GM18505 (cell line): ENCODE measurements around the gene EPB41.
"Not testable (repeated sequence)": the region's sequence is repeated elsewhere in the genome, so short reads cannot be mapped to it uniquely, and the experiment has no call there.

Experiments
- ATAC-seq: cut with Tn5 transposase; IDR thresholded peaks from one replicate; pipeline ENCODE4 v1.9.1; 2021; ENCODE audit not compliant: unreplicated experiment
- POLR2A ChIP-seq: IDR thresholded peaks from 4 replicates; pipeline ENCODE4 v1.6.1; 2011; ENCODE audit warnings: borderline replicate concordance; ENCODE audit not compliant: insufficient read depth, insufficient read length; ENCODE audit errors: extremely low read depth

Gene EPB41

GRCh38 chr1:29083317-29084195, 169.2 kb downstream of the EPB41 start:
- no peak for TF ChIP-seq POLR2A
- no peak for ATAC-seq

GRCh38 chr1:29084196-29084521, 169.8 kb downstream of the EPB41 start:
- no peak for ATAC-seq
- TF ChIP-seq POLR2A: no peak

- TF ChIP-seq POLR2A: no peak
- ATAC-seq: no peak
Measured at GRCh38 chr1:29090937-29091618, 176.7 kb downstream of the EPB41 start.

DNA sequence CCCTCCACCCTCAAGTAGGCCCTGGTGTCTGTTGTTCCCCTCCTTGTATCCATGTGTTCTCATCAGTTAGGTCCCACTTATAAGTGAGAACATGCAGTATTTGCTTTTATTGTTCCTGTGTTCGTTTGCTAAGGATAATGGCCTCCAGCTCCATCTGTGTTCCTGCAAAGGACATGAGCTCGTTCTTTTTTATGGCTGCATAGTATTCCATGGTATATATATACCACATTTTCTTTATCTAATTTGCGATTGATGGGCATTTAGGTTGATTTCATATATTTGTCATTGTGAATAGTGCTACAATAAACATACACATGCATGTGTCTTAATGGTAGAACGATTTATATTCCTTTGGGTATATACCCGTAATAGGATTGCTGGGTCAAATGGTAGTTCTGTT, 178.3 kb downstream of the EPB41 start:
- not testable (repeated sequence) for ATAC-seq

DNA sequence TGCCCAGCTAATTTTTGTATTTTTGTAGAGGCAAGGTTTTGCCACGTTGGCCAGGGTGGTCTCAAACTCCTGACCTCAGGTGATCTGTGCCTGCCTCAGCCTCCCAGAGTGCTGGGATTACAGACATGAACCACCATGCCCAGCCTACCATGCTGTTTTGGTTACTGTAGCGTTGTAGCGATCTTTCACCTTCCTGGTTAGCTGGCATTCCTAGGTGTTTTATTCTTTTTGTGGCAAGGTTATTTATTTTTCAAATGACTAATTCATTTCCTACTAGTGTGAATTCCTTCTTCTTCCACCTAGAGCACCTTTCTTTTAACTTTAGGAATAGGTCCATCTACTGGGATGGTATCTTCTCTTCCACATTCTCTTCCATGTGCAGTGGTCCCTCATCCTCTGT, 180.1 kb downstream of the EPB41 start:
- TF ChIP-seq POLR2A: no peak
- ATAC-seq: no peak

GRCh38 chr1:29094954-29095353, 180.6 kb downstream of the EPB41 start:
- TF ChIP-seq POLR2A: no peak
- no peak for ATAC-seq

- no peak for ATAC-seq
- no peak for TF ChIP-seq POLR2A
Measured at GRCh38 chr1:29096231-29096886, 182.0 kb downstream of the EPB41 start.

DNA sequence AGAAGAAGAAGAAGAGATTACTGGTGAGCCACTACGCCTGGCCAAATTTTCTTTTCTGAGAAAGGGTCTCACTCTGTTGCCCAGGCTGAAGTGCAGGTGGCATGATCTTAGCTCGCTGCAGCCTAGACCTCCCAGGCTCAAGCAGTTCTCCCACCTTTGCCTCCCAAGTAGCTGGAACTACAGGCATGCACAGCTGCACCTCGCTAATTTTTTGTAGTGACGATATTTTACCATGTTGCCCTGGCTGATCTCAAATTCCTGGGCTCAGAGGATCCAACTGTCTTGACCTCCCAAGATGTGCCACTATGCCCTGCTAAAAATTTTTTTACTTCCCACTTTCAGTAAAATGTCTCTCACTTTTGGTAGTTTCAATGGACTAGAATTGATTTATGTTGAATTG, 184.9 kb downstream of the EPB41 start:
- no peak for ATAC-seq
- TF ChIP-seq POLR2A: no peak

GRCh38 chr1:29100487-29100886, 186.1 kb downstream of the EPB41 start:
- no peak for ATAC-seq

GRCh38 chr1:29105822-29106221, 191.5 kb downstream of the EPB41 start:
- no peak for TF ChIP-seq POLR2A
- no peak for ATAC-seq

More at GRCh38 chr1:29100487-29100886, 186.1 kb downstream of the EPB41 start:
- TF ChIP-seq POLR2A: no peak

- ATAC-seq: not testable (repeated sequence)
Measured at GRCh38 chr1:29108041-29108440, 193.7 kb downstream of the EPB41 start.

DNA sequence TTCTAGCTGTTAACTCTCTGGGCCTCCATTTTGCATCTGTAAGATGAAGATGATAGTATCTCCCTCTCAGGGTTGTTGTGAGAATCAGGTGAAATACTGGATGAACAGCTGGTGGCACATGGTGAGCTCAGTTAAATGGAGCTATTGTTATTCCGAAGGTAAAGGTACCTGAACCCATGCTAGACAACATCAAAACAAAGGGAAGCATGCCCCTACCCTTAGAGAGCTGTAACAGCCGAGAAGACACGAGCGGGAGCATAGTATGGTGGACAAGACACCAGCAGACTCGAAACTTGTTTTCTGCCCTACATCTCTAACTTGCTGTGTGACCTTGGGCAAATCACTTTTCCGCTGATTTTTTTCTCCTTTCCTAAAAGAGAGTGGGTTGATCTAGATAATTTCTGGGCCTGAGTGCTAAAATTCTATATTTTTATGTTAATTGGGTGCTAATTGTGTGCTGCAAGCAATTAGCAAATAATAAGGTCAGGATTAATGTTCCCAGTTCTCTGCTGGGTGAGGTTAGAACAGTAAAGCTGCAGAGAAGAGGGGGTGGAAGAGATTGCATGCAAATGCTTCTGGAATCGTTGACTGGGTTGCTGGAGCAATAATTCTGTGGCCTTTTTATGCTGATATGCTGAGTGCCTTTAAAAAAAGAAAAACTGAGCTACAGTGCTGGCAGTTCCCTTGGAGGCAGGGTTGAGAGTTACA, 198.5 kb downstream of the EPB41 start:
- TF ChIP-seq POLR2A: no peak
- ATAC-seq: no peak

DNA sequence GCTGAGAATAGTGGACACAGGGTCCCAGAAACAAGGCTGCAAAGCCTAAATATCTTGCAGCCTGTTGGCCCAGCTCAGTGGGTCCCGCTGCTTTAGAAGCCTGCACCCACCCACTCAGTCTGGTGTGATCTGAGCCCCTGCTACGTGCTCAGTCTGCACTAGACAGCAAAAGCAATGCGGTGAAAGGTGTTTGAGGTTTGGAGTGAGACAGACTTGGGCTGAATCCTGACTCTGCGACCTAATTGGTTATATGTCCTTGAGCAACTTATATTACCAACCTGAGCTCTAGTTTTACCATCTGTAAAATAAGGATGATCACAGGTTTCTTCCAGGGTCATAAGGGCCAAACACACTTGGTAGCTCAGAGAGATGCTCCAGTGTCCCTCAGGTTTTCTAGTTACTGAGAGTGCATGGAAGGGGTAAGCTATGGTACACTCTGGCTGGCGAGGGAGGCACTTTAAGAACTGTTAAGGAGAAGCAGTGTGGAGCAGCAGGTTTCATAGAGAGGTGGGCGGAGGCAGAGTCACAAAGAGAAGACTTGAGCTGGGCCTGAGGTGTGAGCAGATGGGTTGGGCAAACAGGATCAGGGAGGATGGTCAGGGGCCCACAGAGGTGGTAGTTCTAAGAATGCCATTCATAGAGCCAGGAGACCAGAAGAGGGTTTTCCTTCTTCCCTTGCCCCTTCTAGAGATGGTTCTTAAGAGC, 199.2 kb downstream of the EPB41 start:
- no peak for ATAC-seq
- no peak for TF ChIP-seq POLR2A
